Suprapubic skin (tissue), 4 donors: Measurements from ENCODE around the gene EFHD2. TPM values are rescaled to one million over a fixed set of nuclear protein-coding genes. Genes with fewer than 3 reads are reported as not detected.
"Not testable (repeated sequence)": the region's sequence is repeated elsewhere in the genome, so short reads cannot be mapped to it uniquely, and the experiment has no call there.

ENCODE experiments used
- DNase-seq, 2 donors: peaks; one replicate each; pipeline ENCODE4 v3.0.0-alpha.2; 2019; ENCODE audit warnings: low spot score in 2 of 2
- H3K27ac ChIP-seq: fragments of 200-600 bp; sonication (generic); one replicate; pipeline ENCODE4 v1.5.1; 2019
- H3K27me3 ChIP-seq: fragments of 200-600 bp; sonication (generic); one replicate; pipeline ENCODE4 v1.5.1; 2019
- H3K36me3 ChIP-seq: fragments of 200-600 bp; sonication (generic); one replicate; pipeline ENCODE4 v1.5.1; 2019
- H3K4me1 ChIP-seq: fragments of 200-600 bp; sonication (generic); one replicate; pipeline ENCODE4 v1.5.1; 2019
- H3K4me3 ChIP-seq: fragments of 200-600 bp; sonication (generic); one replicate; pipeline ENCODE4 v1.5.1; 2019; ENCODE audit warnings: mild to moderate bottlenecking
- H3K9me3 ChIP-seq: fragments of 200-600 bp; sonication (generic); one replicate; pipeline ENCODE4 v1.5.1; 2019
- CTCF ChIP-seq, 2 donors: fragments of 200-600 bp in 1 of 2; fragments of 450-650 bp in 1 of 2; sonication (generic) in 1 of 2; IDR thresholded peaks; one replicate each; pipeline ENCODE4 v1.5.1; 2016 to 2019; ENCODE audit warnings: antibody characterized with exemption in 2 of 2, mild to moderate bottlenecking in 1 of 2, moderate library complexity in 1 of 2
- EP300 ChIP-seq: sonication (generic); formaldehyde crosslinking; IDR thresholded peaks from one replicate; pipeline ENCODE4 v1.6.1; 2017; ENCODE audit warnings: antibody characterized with exemption
- POLR2A ChIP-seq, 2 donors: fragments of 450-650 bp; IDR thresholded peaks; one replicate each; pipeline ENCODE4 v1.6.1; 2017; ENCODE audit warnings: antibody characterized with exemption in 2 of 2, mild to moderate bottlenecking in 2 of 2, moderate library complexity in 2 of 2
- POLR2AphosphoS5 ChIP-seq, 3 donors: sonication (generic); formaldehyde crosslinking; IDR thresholded peaks; one replicate each; pipeline ENCODE4 v1.6.1; 2017; ENCODE audit warnings: antibody characterized with exemption in 3 of 3
- WGBS: methylation state at CpG from one replicate; pipeline ENCODE4 v1.1.5; 2018; 5-methylcytosine and 5-hydroxymethylcytosine counted together
- total RNA-seq, 4 donors: library from RNA; depleted of rRNA; stranded (reverse); fragments of >200 nt; gene quantifications; one replicate each; pipeline ENCODE4 v1.1.0, GENCODE V29; 2016

The EFHD2 gene
- total RNA-seq, 4 donors from 2014 or later, result 43.5 to 54.4 (median 49.9) TPM

DNA sequence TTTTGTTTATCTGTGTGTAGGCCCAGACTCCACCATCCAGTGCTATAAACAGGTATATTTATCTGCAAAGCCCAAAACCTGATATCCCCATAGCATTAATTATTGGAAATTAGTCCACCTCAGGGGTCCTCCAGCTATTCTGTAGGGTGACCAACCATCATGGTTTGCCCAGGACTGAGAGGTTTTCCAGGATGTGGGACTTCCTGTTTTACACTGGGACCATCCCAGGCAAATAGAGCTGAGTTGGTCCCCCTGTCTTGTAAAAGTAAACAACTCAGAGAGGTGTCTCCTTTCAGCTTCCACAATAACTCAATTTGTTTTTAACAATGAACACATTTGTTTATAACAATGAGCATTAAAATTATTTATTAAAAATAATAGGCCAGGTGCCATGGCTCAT lies 58.5 kb downstream of the EFHD2 start:
- DNase-seq, result no peak
- peaks cover 2% of the 10 kb centered on the region for H3K4me1 ChIP-seq
- no peaks in the 10 kb centered on the region for H3K9me3 ChIP-seq
- H3K36me3 ChIP-seq, result no peaks in the 10 kb centered on the region
- TF ChIP-seq CTCF (IDR thresholded peaks at IDR 0.05), result no peak
- no peak overlapping the region for H3K4me3 ChIP-seq
- H3K27me3 ChIP-seq, result no peaks in the 10 kb centered on the region
- H3K27ac ChIP-seq, result no peak overlapping the region

- no peak for TF ChIP-seq POLR2AphosphoS5 (IDR thresholded peaks at IDR 0.05)
- TF ChIP-seq CTCF (IDR thresholded peaks at IDR 0.05), result no peak
- no peak for TF ChIP-seq POLR2A (IDR thresholded peaks at IDR 0.05)
- no peak for TF ChIP-seq EP300
- H3K36me3 ChIP-seq, result no peaks in the 10 kb centered on the region
- no peak for DNase-seq
- H3K4me1 ChIP-seq, result no peaks in the 10 kb centered on the region
- H3K4me3 ChIP-seq, result no peak overlapping the region
- H3K27ac ChIP-seq, result no peak overlapping the region
- WGBS, result 40% methylated on average over 3 of the region's 3 CpGs
- H3K27me3 ChIP-seq, result no peaks in the 10 kb centered on the region
- H3K9me3 ChIP-seq, result no peaks in the 10 kb centered on the region
Observed at GRCh38 chr1:15469361-15469760, 59.7 kb downstream of the EFHD2 start.

GRCh38 chr1:15469821-15470448 lies 60.2 kb downstream of the EFHD2 start:
- not testable (repeated sequence) for H3K4me1 ChIP-seq, H3K36me3 ChIP-seq, DNase-seq, H3K4me3 ChIP-seq, H3K27me3 ChIP-seq, H3K9me3 ChIP-seq, H3K27ac ChIP-seq
- WGBS, result 75% methylated on average over 9 of the region's 9 CpGs

GRCh38 chr1:15471067-15471466 lies 61.4 kb downstream of the EFHD2 start:
- not testable (repeated sequence) for H3K4me1 ChIP-seq, DNase-seq, H3K4me3 ChIP-seq, H3K27ac ChIP-seq, H3K9me3 ChIP-seq, H3K27me3 ChIP-seq, H3K36me3 ChIP-seq
- WGBS, result 91% methylated on average over 5 of the region's 5 CpGs

GRCh38 chr1:15471723-15472122 lies 62.0 kb downstream of the EFHD2 start:
- 71% methylated on average over 6 of the region's 6 CpGs for WGBS
- H3K27ac ChIP-seq, DNase-seq, H3K9me3 ChIP-seq, H3K27me3 ChIP-seq, H3K36me3 ChIP-seq, H3K4me3 ChIP-seq, H3K4me1 ChIP-seq: not testable (repeated sequence)

DNA sequence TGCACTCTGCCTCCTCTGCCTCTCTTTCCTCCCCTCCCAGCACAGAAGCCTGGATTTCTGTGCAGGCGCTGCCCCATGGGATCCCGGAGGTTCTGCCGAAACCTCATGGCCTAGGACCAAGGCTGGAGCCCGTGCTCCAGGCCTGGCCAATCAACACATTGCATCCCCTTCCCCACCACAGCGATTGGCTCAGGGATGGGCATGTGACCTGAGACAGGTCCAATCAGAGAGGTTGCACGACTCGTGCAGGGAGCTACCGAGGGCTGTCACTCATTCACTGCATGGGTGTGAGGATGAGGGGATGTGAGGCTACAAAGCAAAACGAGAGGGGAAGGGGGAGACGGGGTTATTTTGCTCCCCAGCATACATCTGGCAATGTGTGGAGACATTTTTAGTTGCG lies 62.9 kb downstream of the EFHD2 start:
- no peak overlapping the region for H3K27ac ChIP-seq
- TF ChIP-seq POLR2AphosphoS5 (IDR thresholded peaks at IDR 0.05) (no peak), EP300 (no peak), CTCF (IDR thresholded peaks at IDR 0.05) (no peak), POLR2A (IDR thresholded peaks at IDR 0.05) (no peak)
- H3K36me3 ChIP-seq, result no peaks in the 10 kb centered on the region
- H3K27me3 ChIP-seq, result no peaks in the 10 kb centered on the region
- H3K4me1 ChIP-seq, result no peaks in the 10 kb centered on the region
- no peak overlapping the region for H3K4me3 ChIP-seq
- WGBS, result 80% methylated on average over 11 of the region's 11 CpGs
- DNase-seq, result no peak
- H3K9me3 ChIP-seq, result no peaks in the 10 kb centered on the region

- Histone ChIP-seq H3K9me3 (no peaks in the 10 kb centered on the region), H3K36me3 (no peaks in the 10 kb centered on the region), H3K27ac (no peak within 1 kb of the TSS), H3K27me3 (no peaks in the 10 kb centered on the region), H3K4me3 (no peak within 1 kb of the TSS), H3K4me1 (no peaks in the 10 kb centered on the region)
- WGBS, result 77% methylated on average over 5 of the region's 5 CpGs
- DNase-seq, result no peak
- no peak for TF ChIP-seq CTCF (IDR thresholded peaks at IDR 0.05)
- TF ChIP-seq POLR2AphosphoS5 (IDR thresholded peaks at IDR 0.05), result no peak
- no peak for TF ChIP-seq POLR2A (IDR thresholded peaks at IDR 0.05)
- no peak for TF ChIP-seq EP300
Observed at GRCh38 chr1:15475752-15476314, 66.1 kb downstream of the EFHD2 start, which contains the start of gene CELA2B. CELA2B (plus strand) TSS chr1:15476104; CDS start chr1:15476126, 22 bp downstream.
